Fibroblast of the aortic adventitia (primary cell): ENCODE measurements around the gene PTPN1. TPM values are rescaled to one million over a fixed set of nuclear protein-coding genes. Genes with fewer than 3 reads are reported as not detected.
A peak's percentile ranks its signal among the peaks of the same experiment; 100 is the strongest.

Experiments
- DNase-seq: peaks from one replicate; pipeline ENCODE4 v3.0.0-alpha.2; 2010; ENCODE audit warnings: low read depth
- H3K4me3 ChIP-seq: 2 replicates; pipeline ENCODE4 v1.5.1; 2011; ENCODE audit warnings: low read depth, mild to moderate bottlenecking, control low read depth, low read length, moderate library complexity
- total RNA-seq: library from RNA; depleted of rRNA; stranded (reverse); fragments of >200 nt; gene quantifications from 2 replicates; pipeline ENCODE4 v1.2.3, GENCODE V29; 2012; ENCODE audit warnings: low replicate concordance
- TF ChIP-seq, protein P1 (sequence below): IDR thresholded peaks from 2 replicates; pipeline ENCODE4 v1.5.1; 2011; ENCODE audit warnings: mild to moderate bottlenecking, low read length, control low read depth, inconsistent platforms; ENCODE audit not compliant: insufficient read depth

Gene PTPN1
- 19.9 and 32.4 TPM in 2 replicates for total RNA-seq

DNA sequence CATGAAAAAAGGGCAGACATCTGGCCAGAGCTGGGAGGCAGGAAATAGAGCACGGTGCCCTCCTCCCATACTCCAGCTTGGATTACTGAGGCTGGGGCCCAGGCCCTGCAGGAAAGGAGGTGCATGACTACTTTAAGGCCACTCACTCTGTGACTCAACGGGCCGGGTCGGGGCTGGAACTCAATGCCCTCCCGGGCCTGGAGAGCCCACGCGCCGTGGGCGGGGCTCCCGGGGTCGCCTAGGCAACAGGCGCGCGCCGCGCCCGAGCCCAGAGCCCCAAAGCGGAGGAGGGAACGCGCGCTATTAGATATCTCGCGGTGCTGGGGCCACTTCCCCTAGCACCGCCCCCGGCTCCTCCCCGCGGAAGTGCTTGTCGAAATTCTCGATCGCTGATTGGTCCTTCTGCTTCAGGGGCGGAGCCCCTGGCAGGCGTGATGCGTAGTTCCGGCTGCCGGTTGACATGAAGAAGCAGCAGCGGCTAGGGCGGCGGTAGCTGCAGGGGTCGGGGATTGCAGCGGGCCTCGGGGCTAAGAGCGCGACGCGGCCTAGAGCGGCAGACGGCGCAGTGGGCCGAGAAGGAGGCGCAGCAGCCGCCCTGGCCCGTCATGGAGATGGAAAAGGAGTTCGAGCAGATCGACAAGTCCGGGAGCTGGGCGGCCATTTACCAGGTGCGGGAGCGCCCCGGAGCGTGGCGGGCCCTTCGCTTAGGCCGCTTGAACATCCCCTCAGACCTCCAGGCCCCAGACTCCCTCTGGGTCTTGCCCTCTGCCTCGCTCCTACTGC lies at the start of gene PTPN1:
Gene PTPN1 (plus strand): TSS at position 461 of the 783 bp plus-strand sequence. CDS start 145 bp downstream, at position 606.
- H3K4me3 ChIP-seq: peak within 1 kb of the TSS; percentile 93
- peak; percentile 98 for DNase-seq
- TF ChIP-seq, protein P1, sequence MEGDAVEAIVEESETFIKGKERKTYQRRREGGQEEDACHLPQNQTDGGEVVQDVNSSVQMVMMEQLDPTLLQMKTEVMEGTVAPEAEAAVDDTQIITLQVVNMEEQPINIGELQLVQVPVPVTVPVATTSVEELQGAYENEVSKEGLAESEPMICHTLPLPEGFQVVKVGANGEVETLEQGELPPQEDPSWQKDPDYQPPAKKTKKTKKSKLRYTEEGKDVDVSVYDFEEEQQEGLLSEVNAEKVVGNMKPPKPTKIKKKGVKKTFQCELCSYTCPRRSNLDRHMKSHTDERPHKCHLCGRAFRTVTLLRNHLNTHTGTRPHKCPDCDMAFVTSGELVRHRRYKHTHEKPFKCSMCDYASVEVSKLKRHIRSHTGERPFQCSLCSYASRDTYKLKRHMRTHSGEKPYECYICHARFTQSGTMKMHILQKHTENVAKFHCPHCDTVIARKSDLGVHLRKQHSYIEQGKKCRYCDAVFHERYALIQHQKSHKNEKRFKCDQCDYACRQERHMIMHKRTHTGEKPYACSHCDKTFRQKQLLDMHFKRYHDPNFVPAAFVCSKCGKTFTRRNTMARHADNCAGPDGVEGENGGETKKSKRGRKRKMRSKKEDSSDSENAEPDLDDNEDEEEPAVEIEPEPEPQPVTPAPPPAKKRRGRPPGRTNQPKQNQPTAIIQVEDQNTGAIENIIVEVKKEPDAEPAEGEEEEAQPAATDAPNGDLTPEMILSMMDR: peak; percentile 24

DNA sequence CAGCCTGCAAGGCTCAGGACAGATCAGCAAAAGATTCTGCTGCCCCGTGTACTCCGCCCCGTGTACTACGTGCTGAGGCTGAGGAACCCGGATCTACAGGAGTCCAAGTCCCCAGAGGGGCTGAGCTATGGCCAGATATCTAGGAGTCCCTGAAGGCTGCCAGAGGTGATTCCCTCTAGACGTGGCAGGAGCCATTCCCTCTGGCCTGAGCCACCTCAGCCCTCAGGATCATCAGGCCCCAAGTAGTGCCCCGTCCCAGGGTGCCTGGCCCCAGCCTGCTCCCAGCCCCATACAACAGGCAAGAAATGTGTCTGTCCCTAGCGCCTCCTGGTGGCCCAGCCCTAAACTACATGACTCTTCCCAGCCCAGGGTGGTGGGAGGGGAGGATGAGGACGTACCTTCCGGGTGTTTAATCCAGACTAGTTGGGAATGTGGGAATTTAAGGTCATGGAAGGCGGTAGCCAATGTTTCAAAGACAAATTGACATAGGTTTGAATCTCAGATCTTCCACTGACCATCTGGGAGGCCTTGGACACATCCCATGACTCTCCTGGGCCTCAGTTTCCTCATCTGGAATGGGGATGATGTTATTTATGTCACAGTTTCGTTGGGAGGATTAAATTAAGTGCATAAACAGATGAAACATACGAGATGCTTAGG lies 49.4 kb upstream of the PTPN1 start:
- TF ChIP-seq, protein P1: peak; percentile 96
- H3K4me3 ChIP-seq: no peak overlapping the region
- DNase-seq: peak; percentile 84

DNA sequence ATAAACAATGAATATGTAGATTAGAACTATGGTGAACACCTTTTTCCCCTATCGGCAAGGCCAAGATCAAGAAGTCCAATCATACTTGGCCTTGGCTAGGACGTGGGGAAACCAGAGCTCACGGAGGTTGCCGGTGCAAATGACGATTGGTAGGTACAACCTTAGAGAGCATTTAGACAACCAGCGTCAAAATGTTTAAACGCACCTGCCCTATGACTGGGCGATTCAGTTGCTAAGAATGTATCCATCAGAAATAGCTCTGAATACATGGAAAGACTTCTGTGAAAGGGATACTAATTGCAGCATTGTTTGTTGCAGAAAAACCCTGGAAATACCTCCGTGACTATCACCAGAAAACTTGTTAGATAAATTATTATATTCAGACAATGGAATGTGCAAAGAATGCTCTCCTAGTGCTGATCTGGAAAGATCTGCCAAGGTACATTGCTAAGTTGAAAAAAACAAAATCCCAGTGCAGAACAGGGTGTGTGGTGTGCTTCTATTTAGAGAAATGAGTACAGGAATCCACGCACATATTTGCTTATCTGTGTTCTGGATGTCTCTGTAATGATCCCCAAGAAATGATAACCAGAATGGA lies 48.0 kb upstream of the PTPN1 start:
- TF ChIP-seq, protein P1: no peak
- H3K4me3 ChIP-seq: no peak overlapping the region
- DNase-seq: peak; percentile 69

DNA sequence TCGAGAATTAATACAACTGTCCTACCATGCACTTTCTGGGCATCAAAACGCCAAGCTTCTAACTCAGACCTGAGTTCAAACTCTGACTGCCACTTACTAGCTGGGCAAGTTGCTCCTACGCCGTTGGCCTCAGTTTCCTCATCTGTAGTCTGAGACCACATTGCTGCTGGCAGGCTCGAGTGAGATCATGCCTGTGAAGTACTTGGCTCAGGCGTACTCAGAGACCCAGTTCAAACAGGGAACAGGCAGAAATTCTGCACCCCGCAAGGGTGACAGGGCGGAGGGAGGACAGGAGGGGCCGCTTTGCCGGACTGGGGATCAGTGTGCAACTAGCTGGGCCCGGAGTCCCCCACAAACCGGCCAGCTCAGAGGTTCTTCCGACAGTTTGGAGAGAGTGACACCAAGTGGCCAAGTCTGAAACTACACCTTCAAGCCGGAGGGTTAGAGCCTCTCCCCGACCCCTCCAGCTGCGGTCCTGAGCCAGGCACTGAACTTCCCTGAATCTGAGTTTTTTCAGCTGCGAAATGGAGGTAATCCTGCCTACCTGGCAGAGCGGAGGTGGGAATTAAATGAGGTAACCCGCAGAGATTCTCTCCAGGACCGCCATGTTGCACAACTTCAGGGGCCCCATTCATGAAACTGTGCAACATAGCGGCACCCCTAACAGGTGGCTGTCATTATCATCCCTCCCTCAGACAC lies 46.0 kb upstream of the PTPN1 start:
- DNase-seq: peak; percentile 66
- H3K4me3 ChIP-seq: peak overlapping the region; percentile 25
- TF ChIP-seq, protein P1: peak; percentile 65

DNA sequence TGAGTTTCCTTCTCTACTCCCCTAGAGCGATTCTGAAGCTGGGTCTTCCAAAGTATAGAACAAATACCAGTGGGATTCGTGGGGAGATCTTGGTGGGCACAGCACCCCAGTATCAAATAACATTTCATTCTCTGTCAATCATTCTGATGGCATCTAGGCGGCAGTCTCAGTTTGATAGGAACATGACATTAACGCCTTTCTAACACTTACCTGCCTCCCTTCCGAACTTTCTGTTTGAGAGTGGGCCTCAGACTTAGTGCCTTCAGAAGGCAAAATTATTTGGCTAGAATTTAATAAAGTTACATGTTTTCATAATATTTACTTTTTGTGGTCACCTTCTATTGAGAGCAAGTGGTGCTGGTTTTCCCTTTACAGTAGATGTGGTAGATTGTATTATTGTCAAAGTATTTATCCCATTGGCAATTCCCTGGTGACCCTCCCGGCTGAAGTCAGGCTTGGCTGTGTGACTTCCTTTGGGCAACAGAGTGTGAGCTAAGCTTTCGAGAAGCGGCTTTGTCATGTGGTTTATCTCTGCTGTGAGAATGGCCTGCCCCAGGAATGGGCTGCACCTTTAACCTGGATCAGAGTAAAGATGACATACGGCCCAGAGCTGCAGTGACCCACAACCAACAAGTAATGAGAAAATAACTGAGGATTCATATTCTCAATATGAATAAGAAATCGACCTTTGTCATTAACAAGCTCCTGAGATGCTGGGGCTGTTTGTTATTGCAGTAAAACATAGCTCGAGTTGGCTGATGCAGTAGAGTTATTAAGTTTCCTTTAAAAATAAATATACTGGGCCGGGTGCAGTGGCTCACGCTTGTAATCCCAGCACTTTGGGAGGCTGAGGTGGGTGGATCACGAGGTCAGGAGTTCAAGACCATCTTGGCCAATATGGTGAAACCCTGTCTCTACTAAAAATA lies 45.2 kb upstream of the PTPN1 start:
- DNase-seq: no peak
- TF ChIP-seq, protein P1: no peak
- no peak overlapping the region for H3K4me3 ChIP-seq
